ENCODE measurements around the gene IL27RA. TPM values are rescaled to one million over a fixed set of nuclear protein-coding genes. Genes with fewer than 3 reads are reported as not detected.

The IL27RA gene
- total RNA-seq, 2 experiments from 2014 or later: 25.0 to 26.7 TPM

DNA sequence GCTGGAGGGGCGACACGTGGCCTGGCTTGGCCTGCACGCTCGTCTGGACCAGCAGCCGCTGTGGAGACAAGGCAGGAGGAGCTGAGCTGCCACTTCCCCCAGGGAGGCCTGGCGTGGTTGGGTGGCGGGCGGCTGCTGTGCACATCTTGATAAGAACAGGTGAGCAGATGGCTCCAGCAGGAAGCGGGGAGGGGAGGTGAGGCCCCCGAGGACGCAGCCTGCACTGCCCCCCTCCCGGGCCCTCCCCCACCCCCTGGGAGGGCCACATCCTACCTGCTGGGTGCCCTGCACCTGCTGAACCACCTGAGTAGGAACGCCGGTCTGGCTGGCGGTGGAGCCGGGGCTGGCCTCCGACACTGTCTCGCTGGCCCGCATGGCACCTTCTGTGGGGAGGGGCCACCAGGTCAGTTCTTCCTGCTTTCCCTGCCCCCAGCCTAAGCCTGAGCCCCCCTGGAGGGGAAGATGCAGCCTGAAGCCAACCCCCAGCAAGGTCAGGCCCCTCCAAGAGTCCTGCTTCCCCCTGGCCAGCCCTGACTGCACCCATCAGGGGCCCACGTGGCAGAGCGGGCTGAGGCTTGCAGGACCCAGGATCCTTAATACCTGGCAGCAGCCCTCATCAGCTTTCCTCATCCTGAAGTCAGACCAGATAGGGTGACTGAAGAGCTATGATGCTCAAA, 48.2 kb upstream of the IL27RA start:
- peaks cover 78% of the 10 kb centered on the region for H3K4me1 Mint-ChIP-seq (ENCODE audit: low read depth)
- intact Hi-C loops (cut with DNase I, micrococcal nuclease): no loop called here
- no peaks in the 10 kb centered on the region for H3K27me3 ChIP-seq (ENCODE audit: control insufficient read depth in 1 of 2, insufficient read depth in 2 of 2, low read length in 2 of 2)
- CTCF ChIA-PET: no interaction called here
- peak overlapping the region; percentile 10 for H3K4me3 ChIP-seq (ENCODE audit: low read length)
- peaks cover 15% of the 10 kb centered on the region for H3K36me3 ChIP-seq (ENCODE audit: insufficient read depth, low read length)
- H3K4me1 ChIP-seq (ENCODE audit: insufficient read depth, low read length): peaks cover 93% of the 10 kb centered on the region
- H3K9me3 ChIP-seq (ENCODE audit: control insufficient read depth in 1 of 2, insufficient read depth in 1 of 2, low read length in 2 of 2): no peaks in the 10 kb centered on the region
- DNase-seq (peak; percentile 29 to 83 (median 56)), ATAC-seq (ENCODE audit: poor library complexity) (no peak)
- H3K27ac Mint-ChIP-seq: peak overlapping the region; percentile 97
- POLR2A ChIA-PET: interaction anchor here (0.9 to 4.8 kb wide), 3 partner anchors 20 to 48 kb away, joined by 3 to 33 read pairs (median 6); partner anchors contain the start of genes IL27RA and RFX1
- H3K36me3 Mint-ChIP-seq (ENCODE audit: low read depth): peaks cover 5% of the 10 kb centered on the region
- peak overlapping the region; percentile 70 for H3K27ac ChIP-seq (ENCODE audit: low read depth in 1 of 2, low read length in 2 of 2)
- TF ChIP-seq, protein P1, sequence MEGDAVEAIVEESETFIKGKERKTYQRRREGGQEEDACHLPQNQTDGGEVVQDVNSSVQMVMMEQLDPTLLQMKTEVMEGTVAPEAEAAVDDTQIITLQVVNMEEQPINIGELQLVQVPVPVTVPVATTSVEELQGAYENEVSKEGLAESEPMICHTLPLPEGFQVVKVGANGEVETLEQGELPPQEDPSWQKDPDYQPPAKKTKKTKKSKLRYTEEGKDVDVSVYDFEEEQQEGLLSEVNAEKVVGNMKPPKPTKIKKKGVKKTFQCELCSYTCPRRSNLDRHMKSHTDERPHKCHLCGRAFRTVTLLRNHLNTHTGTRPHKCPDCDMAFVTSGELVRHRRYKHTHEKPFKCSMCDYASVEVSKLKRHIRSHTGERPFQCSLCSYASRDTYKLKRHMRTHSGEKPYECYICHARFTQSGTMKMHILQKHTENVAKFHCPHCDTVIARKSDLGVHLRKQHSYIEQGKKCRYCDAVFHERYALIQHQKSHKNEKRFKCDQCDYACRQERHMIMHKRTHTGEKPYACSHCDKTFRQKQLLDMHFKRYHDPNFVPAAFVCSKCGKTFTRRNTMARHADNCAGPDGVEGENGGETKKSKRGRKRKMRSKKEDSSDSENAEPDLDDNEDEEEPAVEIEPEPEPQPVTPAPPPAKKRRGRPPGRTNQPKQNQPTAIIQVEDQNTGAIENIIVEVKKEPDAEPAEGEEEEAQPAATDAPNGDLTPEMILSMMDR (IDR thresholded peaks at IDR 0.05): no peak
- no peaks in the 10 kb centered on the region for H3K27me3 Mint-ChIP-seq
- H3K9me3 Mint-ChIP-seq: no peaks in the 10 kb centered on the region
- no peak overlapping the region for H3K4me3 Mint-ChIP-seq

- Mint-ChIP-seq H3K36me3 (ENCODE audit: low read depth) (peaks cover 13% of the 10 kb centered on the region), H3K4me1 (ENCODE audit: low read depth) (peaks cover 85% of the 10 kb centered on the region), H3K4me3 (peak overlapping the region; percentile 25), H3K27ac (peak overlapping the region; percentile 97), H3K27me3 (no peaks in the 10 kb centered on the region), H3K9me3 (no peaks in the 10 kb centered on the region)
- CTCF ChIA-PET: no interaction called here
- peaks cover 17% of the 10 kb centered on the region for H3K36me3 ChIP-seq (ENCODE audit: insufficient read depth, low read length)
- H3K4me3 ChIP-seq (ENCODE audit: low read length): no peak overlapping the region
- TF ChIP-seq, protein P1 (IDR thresholded peaks at IDR 0.05): no peak
- peak in 1 of 14 experiments; percentile 43 for DNase-seq
- intact Hi-C loops (cut with DNase I, micrococcal nuclease): no loop called here
- H3K9me3 ChIP-seq (ENCODE audit: control insufficient read depth in 1 of 2, insufficient read depth in 1 of 2, low read length in 2 of 2): no peaks in the 10 kb centered on the region
- no peak for ATAC-seq (ENCODE audit: poor library complexity)
- H3K27ac ChIP-seq (ENCODE audit: low read depth in 1 of 2, low read length in 2 of 2): peak overlapping the region; percentile 44 to 97
- POLR2A ChIA-PET: interaction anchor here (0.9 to 4.8 kb wide), 2 partner anchors 23 to 47 kb away, joined by 3 to 33 read pairs; partner anchors contain the start of gene IL27RA
- no peaks in the 10 kb centered on the region for H3K27me3 ChIP-seq (ENCODE audit: control insufficient read depth in 1 of 2, insufficient read depth in 2 of 2, low read length in 2 of 2)
- H3K4me1 ChIP-seq (ENCODE audit: insufficient read depth, low read length): peaks cover 97% of the 10 kb centered on the region
These were observed 47.4 kb upstream of the IL27RA start for GRCh38 chr19:13984186-13984585.

GRCh38 chr19:13984875-13985741, 46.5 kb upstream of the IL27RA start:
- intact Hi-C loops (cut with DNase I, micrococcal nuclease): loop anchor here (5.0 kb wide), 2 partner anchors 33 to 47 kb away; partner anchors contain the start of genes DCAF15 (in 1 of the 2) and IL27RA (in 1 of the 2)
- TF ChIP-seq, protein P1 (IDR thresholded peaks at IDR 0.05): no peak
- Mint-ChIP-seq H3K4me1 (ENCODE audit: low read depth) (peaks cover 87% of the 10 kb centered on the region), H3K27me3 (no peaks in the 10 kb centered on the region), H3K27ac (peak overlapping the region; percentile 97), H3K9me3 (no peaks in the 10 kb centered on the region), H3K4me3 (peak overlapping the region; percentile 84), H3K36me3 (ENCODE audit: low read depth) (peaks cover 22% of the 10 kb centered on the region)
- DNase-seq (peak in 7 of 14 experiments; percentile 19 to 70 (median 37)), ATAC-seq (ENCODE audit: poor library complexity) (no peak)
- Histone ChIP-seq H3K4me1 (ENCODE audit: insufficient read depth, low read length) (peaks cover 97% of the 10 kb centered on the region), H3K9me3 (ENCODE audit: control insufficient read depth in 1 of 2, insufficient read depth in 1 of 2, low read length in 2 of 2) (no peaks in the 10 kb centered on the region), H3K27ac (ENCODE audit: low read depth in 1 of 2, low read length in 2 of 2) (peak overlapping the region; percentile 97 to 99), H3K27me3 (ENCODE audit: control insufficient read depth in 1 of 2, insufficient read depth in 2 of 2, low read length in 2 of 2) (no peaks in the 10 kb centered on the region), H3K36me3 (ENCODE audit: insufficient read depth, low read length) (peaks cover 15% of the 10 kb centered on the region), H3K4me3 (ENCODE audit: low read length) (no peak overlapping the region)
- ChIA-PET CTCF (interaction anchor here (0.7 to 1.6 kb wide), 4 partner anchors 24 to 64 kb away, joined by 3 to 5 read pairs (median 4); partner anchors contain the start of gene IL27RA), POLR2A (interaction anchor here (0.8 to 4.8 kb wide), 9 partner anchors 12 to 139 kb away, joined by 3 to 33 read pairs (median 4); partner anchors contain the start of genes DCAF15, IL27RA and RFX1)
